Measurements from ENCODE around the gene TMC1.
"Not testable (repeated sequence)": the region's sequence is repeated elsewhere in the genome, so short reads cannot be mapped to it uniquely, and the experiment has no call there.

Gene TMC1

DNA sequence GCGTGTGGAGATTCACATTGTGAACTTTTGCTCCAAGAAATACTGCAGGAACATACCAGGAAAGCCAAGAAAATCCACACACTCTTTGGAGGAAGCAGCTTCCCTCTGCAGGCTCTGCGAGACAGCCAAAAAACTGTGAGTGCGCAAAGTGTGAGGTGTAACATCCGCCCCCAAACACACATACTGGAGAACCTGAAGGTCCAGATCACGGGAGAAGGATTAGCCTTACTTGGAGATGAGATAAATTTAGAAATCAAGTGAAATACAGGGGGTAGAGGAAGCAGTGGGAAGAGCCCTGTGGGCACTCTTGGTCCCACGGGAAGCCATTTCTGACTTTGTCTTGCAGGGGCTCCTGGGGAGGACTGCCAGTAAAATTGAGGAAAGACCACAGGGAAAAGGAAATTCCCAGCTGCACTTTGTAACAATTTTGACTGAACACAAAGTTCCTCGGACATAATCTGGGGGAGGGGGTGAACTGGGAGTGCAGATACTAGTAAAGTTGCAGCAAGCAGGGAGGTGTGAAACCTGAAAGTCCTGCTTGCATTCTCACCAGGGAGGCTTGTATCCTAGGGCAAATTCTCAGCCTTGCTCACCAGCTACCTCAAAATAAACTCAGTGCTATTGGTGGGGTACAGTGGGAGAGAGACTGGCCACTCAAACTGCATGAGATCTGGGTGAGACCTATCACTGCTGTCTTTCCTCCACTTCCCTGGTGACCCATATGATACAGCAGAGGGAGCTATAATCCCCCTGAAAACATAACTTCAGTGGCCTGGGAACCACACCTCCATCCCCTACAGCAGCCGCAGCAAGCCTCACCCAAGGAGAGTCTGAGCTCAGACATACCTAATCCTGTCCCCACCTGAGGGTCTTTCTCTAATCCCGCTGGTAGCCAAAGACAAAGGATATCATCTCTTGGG, 322.4 kb downstream of the TMC1 start:
- Histone ChIP-seq H3K4me3 (ENCODE audit: low read length in 2 of 2) (no peak overlapping the region), H3K9me3 (ENCODE audit: control insufficient read depth in 2 of 2, low read length in 2 of 2) (peaks cover 0 to 3% of the 10 kb centered on the region in 2 donors), H3K27me3 (ENCODE audit: control insufficient read depth in 1 of 2, insufficient read depth in 2 of 2, low read length in 2 of 2) (peaks cover 0 to 2% of the 10 kb centered on the region in 2 donors), H3K4me1 (ENCODE audit: control insufficient read depth, insufficient read depth, low read length) (no peaks in the 10 kb centered on the region), H3K36me3 (ENCODE audit: control insufficient read depth in 2 of 2, insufficient read depth in 2 of 2, low read length in 2 of 2) (no peaks in the 10 kb centered on the region), H3K27ac (ENCODE audit: low read length) (no peak overlapping the region), H3K9ac (ENCODE audit: low read length in 2 of 2) (no peak overlapping the region)

GRCh38 chr9:72844440-72844768, 323.0 kb downstream of the TMC1 start:
- peaks cover 0 to 2% of the 10 kb centered on the region in 2 donors for H3K27me3 ChIP-seq (ENCODE audit: control insufficient read depth in 1 of 2, insufficient read depth in 2 of 2, low read length in 2 of 2)
- no peak overlapping the region for H3K4me3 ChIP-seq (ENCODE audit: low read length in 2 of 2)
- H3K36me3 ChIP-seq (ENCODE audit: control insufficient read depth in 2 of 2, insufficient read depth in 2 of 2, low read length in 2 of 2), result no peaks in the 10 kb centered on the region
- H3K9me3 ChIP-seq (ENCODE audit: control insufficient read depth in 2 of 2, low read length in 2 of 2), result peaks cover 0 to 3% of the 10 kb centered on the region in 2 donors
- H3K9ac ChIP-seq (ENCODE audit: low read length in 2 of 2), result no peak overlapping the region
- H3K27ac ChIP-seq (ENCODE audit: low read length), result no peak overlapping the region
- no peaks in the 10 kb centered on the region for H3K4me1 ChIP-seq (ENCODE audit: control insufficient read depth, insufficient read depth, low read length)

GRCh38 chr9:72845052-72845451, 323.6 kb downstream of the TMC1 start:
- H3K27ac ChIP-seq (ENCODE audit: low read length); H3K36me3 ChIP-seq (ENCODE audit: control insufficient read depth in 2 of 2, insufficient read depth in 2 of 2, low read length in 2 of 2); H3K4me1 ChIP-seq (ENCODE audit: control insufficient read depth, insufficient read depth, low read length); H3K9ac ChIP-seq (ENCODE audit: low read length in 2 of 2); H3K9me3 ChIP-seq (ENCODE audit: control insufficient read depth in 2 of 2, low read length in 2 of 2); H3K27me3 ChIP-seq (ENCODE audit: control insufficient read depth in 1 of 2, insufficient read depth in 2 of 2, low read length in 2 of 2); H3K4me3 ChIP-seq (ENCODE audit: low read length in 2 of 2): not testable (repeated sequence)

- H3K4me3 ChIP-seq (ENCODE audit: low read length in 2 of 2); H3K27me3 ChIP-seq (ENCODE audit: control insufficient read depth in 1 of 2, insufficient read depth in 2 of 2, low read length in 2 of 2); H3K9me3 ChIP-seq (ENCODE audit: control insufficient read depth in 2 of 2, low read length in 2 of 2); H3K36me3 ChIP-seq (ENCODE audit: control insufficient read depth in 2 of 2, insufficient read depth in 2 of 2, low read length in 2 of 2); H3K4me1 ChIP-seq (ENCODE audit: control insufficient read depth, insufficient read depth, low read length); H3K27ac ChIP-seq (ENCODE audit: low read length); H3K9ac ChIP-seq (ENCODE audit: low read length in 2 of 2): not testable (repeated sequence)
These were observed 328.8 kb downstream of the TMC1 start for GRCh38 chr9:72850209-72850608.

GRCh38 chr9:72855321-72855720, 333.9 kb downstream of the TMC1 start:
- no peak overlapping the region for H3K4me3 ChIP-seq (ENCODE audit: low read length in 2 of 2)
- no peaks in the 10 kb centered on the region for H3K27me3 ChIP-seq (ENCODE audit: control insufficient read depth in 1 of 2, insufficient read depth in 2 of 2, low read length in 2 of 2)
- peaks cover 2% of the 10 kb centered on the region for H3K4me1 ChIP-seq (ENCODE audit: control insufficient read depth, insufficient read depth, low read length)
- H3K9ac ChIP-seq (ENCODE audit: low read length in 2 of 2), result no peak overlapping the region
- no peak overlapping the region for H3K27ac ChIP-seq (ENCODE audit: low read length)
- H3K9me3 ChIP-seq (ENCODE audit: control insufficient read depth in 2 of 2, low read length in 2 of 2), result no peaks in the 10 kb centered on the region
- H3K36me3 ChIP-seq (ENCODE audit: control insufficient read depth in 2 of 2, insufficient read depth in 2 of 2, low read length in 2 of 2), result no peaks in the 10 kb centered on the region

DNA sequence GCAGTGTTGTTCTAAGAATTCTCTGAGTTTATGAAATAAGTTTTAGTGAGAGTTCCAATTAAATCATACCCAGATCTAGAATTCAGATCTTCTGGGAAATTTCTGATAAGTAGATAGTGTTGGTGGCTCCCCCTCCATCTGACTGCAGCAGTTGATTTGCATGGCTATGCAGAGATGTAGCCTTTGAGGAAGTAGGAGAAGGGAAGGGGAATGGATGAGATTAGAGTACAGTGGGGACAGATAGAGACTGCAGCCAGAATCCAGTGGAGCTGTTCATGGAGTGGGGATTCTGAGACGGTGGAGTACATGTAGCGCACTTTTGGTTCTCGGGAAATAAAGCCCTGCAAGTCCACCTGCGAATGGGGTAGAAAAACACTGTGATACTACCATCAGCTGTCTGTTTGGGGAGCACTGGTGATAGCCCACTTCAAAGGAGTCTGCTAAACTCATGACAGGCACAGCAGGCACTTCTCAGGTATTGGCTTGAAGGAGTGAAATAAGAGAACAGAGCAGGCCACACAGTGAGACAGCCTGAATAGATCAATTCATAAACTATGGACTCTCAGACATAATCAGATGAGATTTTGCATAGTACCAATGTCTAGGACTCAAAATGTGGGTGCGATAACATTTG, 334.6 kb downstream of the TMC1 start:
- Histone ChIP-seq H3K4me3 (ENCODE audit: low read length in 2 of 2) (no peak overlapping the region), H3K4me1 (ENCODE audit: control insufficient read depth, insufficient read depth, low read length) (peaks cover 2% of the 10 kb centered on the region), H3K9me3 (ENCODE audit: control insufficient read depth in 2 of 2, low read length in 2 of 2) (no peaks in the 10 kb centered on the region), H3K36me3 (ENCODE audit: control insufficient read depth in 2 of 2, insufficient read depth in 2 of 2, low read length in 2 of 2) (no peaks in the 10 kb centered on the region), H3K27me3 (ENCODE audit: control insufficient read depth in 1 of 2, insufficient read depth in 2 of 2, low read length in 2 of 2) (no peaks in the 10 kb centered on the region), H3K9ac (ENCODE audit: low read length in 2 of 2) (no peak overlapping the region), H3K27ac (ENCODE audit: low read length) (no peak overlapping the region)

DNA sequence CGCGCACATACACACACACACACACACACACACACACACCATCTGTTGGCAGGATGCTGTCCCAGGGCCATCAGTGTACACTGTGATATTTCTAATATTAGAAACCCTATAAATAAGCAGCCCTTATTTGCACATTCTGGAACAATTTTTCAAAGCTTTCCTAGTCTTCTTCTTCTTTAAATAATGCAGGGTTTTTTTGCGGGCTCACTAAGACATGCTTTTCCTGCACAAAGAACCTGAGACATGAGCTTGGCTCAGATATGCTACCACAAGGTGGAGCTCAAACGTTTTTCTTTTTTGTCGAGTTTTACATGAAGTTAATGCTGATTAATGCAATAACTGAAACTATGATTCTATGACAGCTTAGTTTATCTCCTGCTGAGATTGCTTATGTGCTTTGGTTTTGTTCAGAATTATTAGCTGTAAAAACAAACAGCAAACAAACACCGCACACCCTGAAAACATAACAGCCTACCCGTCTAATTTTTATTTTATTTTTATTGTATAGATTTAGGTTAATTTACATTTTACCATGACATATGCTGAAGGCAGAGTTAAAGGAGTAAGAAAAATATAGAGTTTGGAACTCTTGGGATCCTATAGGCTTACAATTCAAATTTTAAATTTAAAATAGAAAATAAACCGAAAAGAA, 335.7 kb downstream of the TMC1 start:
- Histone ChIP-seq H3K9ac (ENCODE audit: low read length in 2 of 2) (no peak overlapping the region), H3K9me3 (ENCODE audit: control insufficient read depth in 2 of 2, low read length in 2 of 2) (no peaks in the 10 kb centered on the region), H3K27me3 (ENCODE audit: control insufficient read depth in 1 of 2, insufficient read depth in 2 of 2, low read length in 2 of 2) (no peaks in the 10 kb centered on the region), H3K4me1 (ENCODE audit: control insufficient read depth, insufficient read depth, low read length) (peaks cover 2% of the 10 kb centered on the region), H3K36me3 (ENCODE audit: control insufficient read depth in 2 of 2, insufficient read depth in 2 of 2, low read length in 2 of 2) (no peaks in the 10 kb centered on the region), H3K4me3 (ENCODE audit: low read length in 2 of 2) (no peak overlapping the region), H3K27ac (ENCODE audit: low read length) (no peak overlapping the region)

- H3K27me3 ChIP-seq (ENCODE audit: control insufficient read depth in 1 of 2, insufficient read depth in 2 of 2, low read length in 2 of 2), result no peaks in the 10 kb centered on the region
- H3K9ac ChIP-seq (ENCODE audit: low read length in 2 of 2), result no peak overlapping the region
- peaks cover 2% of the 10 kb centered on the region for H3K4me1 ChIP-seq (ENCODE audit: control insufficient read depth, insufficient read depth, low read length)
- no peak overlapping the region for H3K27ac ChIP-seq (ENCODE audit: low read length)
- no peaks in the 10 kb centered on the region for H3K9me3 ChIP-seq (ENCODE audit: control insufficient read depth in 2 of 2, low read length in 2 of 2)
- no peak overlapping the region for H3K4me3 ChIP-seq (ENCODE audit: low read length in 2 of 2)
- no peaks in the 10 kb centered on the region for H3K36me3 ChIP-seq (ENCODE audit: control insufficient read depth in 2 of 2, insufficient read depth in 2 of 2, low read length in 2 of 2)
These were observed 336.2 kb downstream of the TMC1 start for GRCh38 chr9:72857624-72857996.

- Histone ChIP-seq H3K9me3 (ENCODE audit: control insufficient read depth in 2 of 2, low read length in 2 of 2) (no peaks in the 10 kb centered on the region), H3K4me1 (ENCODE audit: control insufficient read depth, insufficient read depth, low read length) (peaks cover 2% of the 10 kb centered on the region), H3K4me3 (ENCODE audit: low read length in 2 of 2) (no peak overlapping the region), H3K9ac (ENCODE audit: low read length in 2 of 2) (no peak overlapping the region), H3K27ac (ENCODE audit: low read length) (no peak overlapping the region), H3K27me3 (ENCODE audit: control insufficient read depth in 1 of 2, insufficient read depth in 2 of 2, low read length in 2 of 2) (no peaks in the 10 kb centered on the region), H3K36me3 (ENCODE audit: control insufficient read depth in 2 of 2, insufficient read depth in 2 of 2, low read length in 2 of 2) (no peaks in the 10 kb centered on the region)
These were observed 336.9 kb downstream of the TMC1 start for GRCh38 chr9:72858089-72858912.

- not testable (repeated sequence) for H3K9ac ChIP-seq (ENCODE audit: low read length in 2 of 2); H3K4me3 ChIP-seq (ENCODE audit: low read length in 2 of 2); H3K27me3 ChIP-seq (ENCODE audit: control insufficient read depth in 1 of 2, insufficient read depth in 2 of 2, low read length in 2 of 2); H3K27ac ChIP-seq (ENCODE audit: low read length); H3K9me3 ChIP-seq (ENCODE audit: control insufficient read depth in 2 of 2, low read length in 2 of 2); H3K36me3 ChIP-seq (ENCODE audit: control insufficient read depth in 2 of 2, insufficient read depth in 2 of 2, low read length in 2 of 2); H3K4me1 ChIP-seq (ENCODE audit: control insufficient read depth, insufficient read depth, low read length)
These were observed 341.4 kb downstream of the TMC1 start for GRCh38 chr9:72862788-72863187.
